IPS-15b (cell line): ENCODE measurements around the gene FBP1.

Experiments used
- H3K27me3 ChIP-seq: one replicate; pipeline ENCODE4 v1.6.1; 2013; ENCODE audit warnings: low read length; ENCODE audit not compliant: control insufficient read depth, insufficient read depth
- H3K36me3 ChIP-seq: one replicate; pipeline ENCODE4 v1.6.1; 2013; ENCODE audit warnings: low read length; ENCODE audit not compliant: control insufficient read depth, insufficient read depth
- H3K4me1 ChIP-seq: one replicate; pipeline ENCODE4 v1.6.1; 2013; ENCODE audit warnings: mild to moderate bottlenecking, low read length; ENCODE audit not compliant: control insufficient read depth, insufficient read depth
- H3K4me3 ChIP-seq: one replicate; pipeline ENCODE4 v1.5.1; 2013; ENCODE audit warnings: low read depth, low read length
- H3K9ac ChIP-seq: one replicate; pipeline ENCODE4 v1.6.1; 2013; ENCODE audit warnings: low read depth, mild to moderate bottlenecking, low read length
- H3K9me3 ChIP-seq: one replicate; pipeline ENCODE4 v1.6.1; 2013; ENCODE audit warnings: mild to moderate bottlenecking, low read length; ENCODE audit not compliant: control insufficient read depth, insufficient read depth

FBP1 gene

GRCh38 chr9:94668928-94669729 lies 29.8 kb upstream of the FBP1 start:
- H3K27me3 ChIP-seq = no peaks in the 10 kb centered on the region
- H3K9ac ChIP-seq = no peak overlapping the region
- no peaks in the 10 kb centered on the region for H3K4me1 ChIP-seq
- H3K36me3 ChIP-seq = no peaks in the 10 kb centered on the region
- H3K9me3 ChIP-seq = no peaks in the 10 kb centered on the region
- H3K4me3 ChIP-seq = no peak overlapping the region

GRCh38 chr9:94668418-94668927 lies 29.2 kb upstream of the FBP1 start:
- no peaks in the 10 kb centered on the region for H3K36me3 ChIP-seq
- H3K9ac ChIP-seq = no peak overlapping the region
- no peaks in the 10 kb centered on the region for H3K27me3 ChIP-seq
- H3K9me3 ChIP-seq = no peaks in the 10 kb centered on the region
- no peaks in the 10 kb centered on the region for H3K4me1 ChIP-seq
- H3K4me3 ChIP-seq = no peak overlapping the region

- Histone ChIP-seq H3K9me3 (no peaks in the 10 kb centered on the region), H3K36me3 (no peaks in the 10 kb centered on the region), H3K4me3 (no peak overlapping the region), H3K9ac (no peak overlapping the region), H3K27me3 (no peaks in the 10 kb centered on the region), H3K4me1 (no peaks in the 10 kb centered on the region)
Observed at GRCh38 chr9:94666364-94667099, 27.2 kb upstream of the FBP1 start.

GRCh38 chr9:94665613-94666012 lies 26.3 kb upstream of the FBP1 start:
- Histone ChIP-seq H3K4me1 (no peaks in the 10 kb centered on the region), H3K9me3 (no peaks in the 10 kb centered on the region), H3K4me3 (no peak overlapping the region), H3K27me3 (no peaks in the 10 kb centered on the region), H3K9ac (no peak overlapping the region), H3K36me3 (no peaks in the 10 kb centered on the region)

GRCh38 chr9:94664801-94665200 lies 25.5 kb upstream of the FBP1 start:
- H3K9me3 ChIP-seq = no peaks in the 10 kb centered on the region
- H3K4me3 ChIP-seq = no peak overlapping the region
- no peaks in the 10 kb centered on the region for H3K4me1 ChIP-seq
- H3K36me3 ChIP-seq = no peaks in the 10 kb centered on the region
- H3K27me3 ChIP-seq = no peaks in the 10 kb centered on the region
- no peak overlapping the region for H3K9ac ChIP-seq

- Histone ChIP-seq H3K4me3 (no peak overlapping the region), H3K9me3 (no peaks in the 10 kb centered on the region), H3K4me1 (no peaks in the 10 kb centered on the region), H3K27me3 (no peaks in the 10 kb centered on the region), H3K9ac (no peak overlapping the region), H3K36me3 (no peaks in the 10 kb centered on the region)
Observed at GRCh38 chr9:94663640-94664039, 24.3 kb upstream of the FBP1 start.

GRCh38 chr9:94663140-94663539 lies 23.8 kb upstream of the FBP1 start:
- Histone ChIP-seq H3K27me3 (no peaks in the 10 kb centered on the region), H3K36me3 (no peaks in the 10 kb centered on the region), H3K4me3 (no peak overlapping the region), H3K9ac (no peak overlapping the region), H3K4me1 (no peaks in the 10 kb centered on the region), H3K9me3 (no peaks in the 10 kb centered on the region)

- Histone ChIP-seq H3K36me3 (no peaks in the 10 kb centered on the region), H3K9me3 (no peaks in the 10 kb centered on the region), H3K4me3 (no peak overlapping the region), H3K9ac (no peak overlapping the region), H3K27me3 (no peaks in the 10 kb centered on the region), H3K4me1 (peaks cover 5% of the 10 kb centered on the region)
Observed at GRCh38 chr9:94657021-94657725, 17.9 kb upstream of the FBP1 start.

- H3K9me3 ChIP-seq = no peaks in the 10 kb centered on the region
- no peaks in the 10 kb centered on the region for H3K27me3 ChIP-seq
- no peak overlapping the region for H3K9ac ChIP-seq
- no peak overlapping the region for H3K4me3 ChIP-seq
- H3K4me1 ChIP-seq = peaks cover 5% of the 10 kb centered on the region
- H3K36me3 ChIP-seq = no peaks in the 10 kb centered on the region
Observed at GRCh38 chr9:94656200-94656599, 16.9 kb upstream of the FBP1 start.

- no peaks in the 10 kb centered on the region for H3K27me3 ChIP-seq
- no peak overlapping the region for H3K4me3 ChIP-seq
- no peak overlapping the region for H3K9ac ChIP-seq
- H3K9me3 ChIP-seq = no peaks in the 10 kb centered on the region
- no peaks in the 10 kb centered on the region for H3K36me3 ChIP-seq
- peaks cover 5% of the 10 kb centered on the region for H3K4me1 ChIP-seq
Observed at GRCh38 chr9:94655739-94656138, 16.4 kb upstream of the FBP1 start.

GRCh38 chr9:94654165-94654894 lies 15.0 kb upstream of the FBP1 start:
- Histone ChIP-seq H3K36me3 (no peaks in the 10 kb centered on the region), H3K4me3 (no peak overlapping the region), H3K9ac (no peak overlapping the region), H3K4me1 (peaks cover 5% of the 10 kb centered on the region), H3K9me3 (no peaks in the 10 kb centered on the region), H3K27me3 (no peaks in the 10 kb centered on the region)
